Thyroid gland (tissue), 4 donors: ENCODE measurements around the gene F2R. TPM values are rescaled to one million over a fixed set of nuclear protein-coding genes. Genes with fewer than 3 reads are reported as not detected.

Experiments used
- DNase-seq, 2 donors: peaks; one replicate each; pipeline ENCODE4 v3.0.0-alpha.2; 2019
- H3K27ac ChIP-seq, 3 donors: fragments of 200-600 bp; sonication (generic); 1 replicate in 2 of 3; 2 replicates in 1 of 3; pipeline ENCODE4 v1.5.1; 2016 to 2019; ENCODE audit warnings: mild to moderate bottlenecking in 1 of 3, moderate library complexity in 1 of 3
- H3K27me3 ChIP-seq: fragments of 200-600 bp; sonication (generic); one replicate; pipeline ENCODE4 v1.5.1; 2019
- H3K36me3 ChIP-seq, 2 donors: fragments of 200-600 bp; sonication (generic); one replicate each; pipeline ENCODE4 v1.5.1; 2016 to 2019
- H3K4me1 ChIP-seq, 2 donors: fragments of 200-600 bp; sonication (generic); one replicate each; pipeline ENCODE4 v1.5.1; 2017 to 2019
- H3K4me3 ChIP-seq, 3 donors: fragments of 200-600 bp; sonication (generic); replicated peaks in 1 of 3; 1 replicate in 2 of 3; 2 replicates in 1 of 3; pipeline ENCODE4 v1.5.1; 2016; ENCODE audit warnings: mild to moderate bottlenecking in 1 of 3
- H3K9me3 ChIP-seq: fragments of 200-600 bp; sonication (generic); one replicate; pipeline ENCODE4 v1.5.1; 2017
- CTCF ChIP-seq, 6 experiments: fragments of 200-600 bp in 3 of 6; fragments of 450-650 bp in 3 of 6; sonication (generic) in 3 of 6; IDR thresholded peaks; one replicate each; pipeline ENCODE4 v1.5.1; 2016 to 2019; ENCODE audit warnings: antibody characterized with exemption in 6 of 6, mild to moderate bottlenecking in 2 of 6, inconsistent platforms in 1 of 6, moderate library complexity in 1 of 6
- POLR2A ChIP-seq, 2 donors: fragments of 450-650 bp; IDR thresholded peaks; one replicate each; pipeline ENCODE4 v1.6.1; 2017; ENCODE audit warnings: antibody characterized with exemption in 2 of 2, mild to moderate bottlenecking in 2 of 2, moderate library complexity in 1 of 2
- WGBS, 2 donors: methylation state at CpG; one replicate each; pipeline ENCODE4 v1.1.5; 2017; 5-methylcytosine and 5-hydroxymethylcytosine counted together
- intact Hi-C: fragments of 100-400 bp; cut with DNase I; formaldehyde crosslinking; loops from one replicate; pipeline ENCODE4 v1.15.1; 2023
- total RNA-seq, 4 donors: library from RNA; depleted of rRNA; stranded (reverse); fragments of >200 nt; gene quantifications; one replicate each; pipeline ENCODE4 v1.2.3, GENCODE V29; 2016

The F2R gene
- total RNA-seq, 4 donors from 2014 or later, result 5.7 to 27.9 (median 8.8) TPM

- intact Hi-C loops, result no loop called here
Observed at GRCh38 chr5:76688212-76688611, 27.7 kb upstream of the F2R start.

GRCh38 chr5:76688836-76689235 lies 27.1 kb upstream of the F2R start:
- no peaks in the 10 kb centered on the region for H3K36me3 ChIP-seq
- H3K27ac ChIP-seq, result no peak overlapping the region
- intact Hi-C loops, result no loop called here
- H3K4me1 ChIP-seq, result peaks cover 0 to 11% of the 10 kb centered on the region in 2 donors
- no peak overlapping the region for H3K4me3 ChIP-seq
- no peaks in the 10 kb centered on the region for H3K27me3 ChIP-seq
- 76 to 87% methylated on average over 3 of the region's 3 CpGs for WGBS, 2 donors
- TF ChIP-seq POLR2A (IDR thresholded peaks at IDR 0.05) (no peak), CTCF (IDR thresholded peaks at IDR 0.05) (no peak)
- H3K9me3 ChIP-seq, result no peaks in the 10 kb centered on the region
- no peak for DNase-seq

More at GRCh38 chr5:76688212-76688611, 27.7 kb upstream of the F2R start:
- peaks cover 0 to 11% of the 10 kb centered on the region in 2 donors for H3K4me1 ChIP-seq
- TF ChIP-seq POLR2A (IDR thresholded peaks at IDR 0.05), result no peak
- no peak for TF ChIP-seq CTCF (IDR thresholded peaks at IDR 0.05)
- H3K9me3 ChIP-seq, result no peaks in the 10 kb centered on the region
- no peaks in the 10 kb centered on the region for H3K27me3 ChIP-seq
- no peak for DNase-seq
- no peak overlapping the region for H3K27ac ChIP-seq
- no peak overlapping the region for H3K4me3 ChIP-seq
- no peaks in the 10 kb centered on the region for H3K36me3 ChIP-seq
- WGBS, 2 donors, result 86 to 94% methylated on average over 1 of the region's 1 CpG

GRCh38 chr5:76689321-76690036 lies 26.4 kb upstream of the F2R start:
- Histone ChIP-seq H3K4me1 (peaks cover 0 to 10% of the 10 kb centered on the region in 2 donors), H3K27me3 (no peaks in the 10 kb centered on the region), H3K36me3 (no peaks in the 10 kb centered on the region), H3K27ac (no peak overlapping the region), H3K9me3 (no peaks in the 10 kb centered on the region), H3K4me3 (no peak overlapping the region)
- no peak for DNase-seq
- 91 to 93% methylated on average over 3 of the region's 3 CpGs for WGBS, 2 donors
- TF ChIP-seq CTCF (IDR thresholded peaks at IDR 0.05), result no peak
- intact Hi-C loops, result no loop called here

- Histone ChIP-seq H3K4me1 (peaks cover 0 to 5% of the 10 kb centered on the region in 2 donors), H3K4me3 (no peak overlapping the region), H3K27ac (no peak overlapping the region), H3K27me3 (no peaks in the 10 kb centered on the region), H3K36me3 (no peaks in the 10 kb centered on the region), H3K9me3 (no peaks in the 10 kb centered on the region)
- WGBS, 2 donors, result 90 to 91% methylated on average over 3 of the region's 3 CpGs
- intact Hi-C loops, result no loop called here
- DNase-seq, result no peak
- TF ChIP-seq POLR2A (IDR thresholded peaks at IDR 0.05), result no peak
- TF ChIP-seq CTCF (IDR thresholded peaks at IDR 0.05), result no peak
Observed at GRCh38 chr5:76690037-76690679, 25.8 kb upstream of the F2R start.
